GM19023 (cell line): Measurements from ENCODE around the gene MED12L.

Experiments
- ATAC-seq: cut with Tn5 transposase; IDR thresholded peaks from one replicate; pipeline ENCODE4 v1.9.1; 2021; ENCODE audit warnings: mild to moderate bottlenecking, moderate library complexity; ENCODE audit not compliant: unreplicated experiment

Gene MED12L

DNA sequence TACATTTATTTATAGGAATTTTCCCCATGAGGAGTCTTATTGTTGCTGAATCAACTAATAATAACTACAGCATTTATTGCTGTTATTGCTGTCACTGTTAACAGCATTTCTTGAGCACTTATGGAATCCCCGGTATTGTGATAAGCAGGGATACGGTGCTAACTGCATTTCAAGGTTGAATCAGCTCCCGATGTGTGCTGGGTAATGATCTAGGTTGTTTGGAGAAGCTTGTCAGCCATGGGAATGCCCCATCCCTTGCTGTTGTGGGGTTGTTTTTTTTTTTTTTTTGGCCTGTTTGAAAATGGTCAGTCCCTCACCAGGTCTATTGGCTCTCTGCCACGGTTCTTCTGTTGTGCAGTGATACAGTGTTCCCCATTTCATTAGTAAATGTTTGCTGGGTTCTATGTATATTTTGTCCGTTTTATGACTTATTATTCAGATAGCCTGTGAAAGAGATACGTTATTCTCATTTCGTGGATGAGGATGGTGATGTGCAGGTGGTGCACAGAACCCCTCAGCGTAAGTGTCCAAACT is 48.5 kb downstream of the MED12L start:
- no peak for ATAC-seq

- ATAC-seq: no peak
Observed at GRCh38 chr3:151135541-151136337, 50.3 kb downstream of the MED12L start.

GRCh38 chr3:151142929-151143328 is 57.5 kb downstream of the MED12L start:
- ATAC-seq: no peak

DNA sequence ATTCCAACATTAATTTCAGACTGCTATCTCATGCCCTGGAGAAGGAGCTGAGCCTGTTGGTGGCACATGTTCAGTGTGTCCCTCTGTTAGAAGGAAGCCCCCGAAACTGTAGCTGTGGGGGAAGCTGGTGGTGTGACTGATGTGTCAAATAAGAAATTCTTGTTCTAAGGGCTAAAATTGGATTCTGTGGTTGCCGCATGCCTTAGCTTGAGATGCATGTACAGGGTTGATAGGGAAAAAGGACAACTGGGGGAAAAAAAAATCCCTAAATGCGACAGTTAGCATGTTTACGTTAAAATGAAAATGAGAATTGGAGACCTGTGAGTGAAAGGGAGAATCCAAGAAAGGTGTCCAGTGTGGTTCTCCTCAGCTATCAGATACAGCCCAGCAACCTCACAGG is 58.6 kb downstream of the MED12L start:
- ATAC-seq: no peak

GRCh38 chr3:151144760-151145159 is 59.3 kb downstream of the MED12L start:
- ATAC-seq: no peak

- ATAC-seq: no peak
Observed at GRCh38 chr3:151145713-151146070, 60.2 kb downstream of the MED12L start.

GRCh38 chr3:151146071-151146730 is 60.7 kb downstream of the MED12L start:
- ATAC-seq: peak; percentile 92

DNA sequence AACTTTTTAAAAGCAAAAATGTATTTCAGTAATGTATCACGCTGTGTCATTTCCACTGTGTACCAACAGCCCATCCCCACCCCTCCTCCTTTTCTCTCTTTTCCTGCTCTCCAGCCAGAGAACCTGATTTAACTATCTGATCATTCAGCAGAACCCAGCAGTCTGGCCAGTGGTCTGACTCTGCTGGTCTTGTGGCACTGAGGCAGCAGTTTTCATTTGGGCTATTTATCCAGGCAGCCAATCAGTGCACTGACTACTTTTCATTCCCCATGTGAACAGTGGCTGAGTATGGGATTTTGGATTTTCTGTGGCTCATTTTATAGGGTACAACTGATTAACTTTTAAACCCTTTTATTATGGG is 61.2 kb downstream of the MED12L start:
- ATAC-seq: no peak

DNA sequence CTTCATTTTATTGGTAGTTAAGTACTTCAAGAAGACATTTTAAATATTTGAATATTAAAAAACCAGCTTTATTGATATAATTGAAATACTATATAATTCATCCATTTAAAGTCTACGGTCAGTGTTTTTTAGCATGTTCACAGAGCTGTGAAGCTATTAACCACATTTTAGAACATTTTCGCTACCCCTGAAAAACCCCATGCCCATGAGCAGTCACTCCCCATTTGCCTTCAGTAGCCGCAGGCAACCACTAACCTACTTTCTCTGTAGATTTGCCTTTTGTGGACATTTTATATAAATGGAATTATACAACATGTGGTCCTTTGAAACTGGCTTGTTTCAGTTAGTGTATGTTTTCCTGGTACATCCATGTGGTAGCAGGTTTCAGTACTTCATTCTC is 61.8 kb downstream of the MED12L start:
- ATAC-seq: no peak

GRCh38 chr3:151152455-151153079 is 67.1 kb downstream of the MED12L start:
- ATAC-seq: no peak

- ATAC-seq: no peak
Observed at GRCh38 chr3:151154566-151154965, 69.1 kb downstream of the MED12L start.

- ATAC-seq: no peak
Observed at GRCh38 chr3:151155409-151156128, 70.1 kb downstream of the MED12L start.

DNA sequence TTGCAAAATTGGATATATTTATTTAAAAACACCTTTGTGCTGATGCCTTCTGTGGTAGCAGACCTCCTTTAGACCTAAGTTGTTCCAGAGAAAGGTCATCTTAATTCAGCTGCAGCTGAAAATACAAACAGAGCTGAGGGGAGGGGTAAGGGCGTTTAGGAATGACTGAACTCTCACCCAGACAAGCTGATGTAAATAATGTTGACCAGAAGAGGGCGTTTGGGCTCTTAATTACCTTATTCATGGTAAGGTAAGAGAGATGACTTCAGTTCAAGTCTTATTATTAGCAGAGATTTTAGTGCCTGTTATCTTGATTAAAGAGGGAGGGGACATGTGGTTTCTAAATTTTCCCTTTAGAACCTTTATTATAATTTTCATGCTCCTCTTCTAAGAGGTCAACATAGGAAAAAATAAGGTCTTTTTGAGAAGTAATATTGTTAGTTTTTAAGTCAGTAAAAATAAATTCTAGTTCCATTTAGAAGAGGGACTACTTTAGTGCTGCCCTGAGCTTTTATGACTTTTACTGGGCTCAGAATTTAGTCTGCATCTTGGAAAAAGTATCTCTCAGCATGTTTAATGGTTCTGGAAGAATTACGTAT is 71.3 kb downstream of the MED12L start:
- peak; percentile 80 for ATAC-seq

- no peak for ATAC-seq
Observed at GRCh38 chr3:151159806-151160205, 74.3 kb downstream of the MED12L start.

DNA sequence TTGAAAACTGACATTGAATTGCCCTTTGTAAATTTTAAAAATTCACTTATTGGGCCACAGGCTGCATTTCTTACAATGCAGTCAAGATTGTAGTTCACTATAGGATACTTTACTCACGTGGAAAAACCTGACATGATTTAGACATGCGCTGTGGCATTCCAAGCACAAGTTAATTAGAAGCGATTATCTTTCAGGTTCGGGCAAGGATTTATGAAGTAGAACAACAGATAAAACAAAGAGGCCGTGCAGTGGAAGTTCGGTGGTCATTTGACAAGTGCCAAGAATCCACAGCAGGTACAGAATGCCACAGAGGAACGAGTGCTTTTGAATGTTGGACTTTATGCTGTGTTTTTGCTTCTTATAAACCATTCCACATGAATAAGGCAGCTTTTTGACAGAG is 79.8 kb downstream of the MED12L start:
- no peak for ATAC-seq

DNA sequence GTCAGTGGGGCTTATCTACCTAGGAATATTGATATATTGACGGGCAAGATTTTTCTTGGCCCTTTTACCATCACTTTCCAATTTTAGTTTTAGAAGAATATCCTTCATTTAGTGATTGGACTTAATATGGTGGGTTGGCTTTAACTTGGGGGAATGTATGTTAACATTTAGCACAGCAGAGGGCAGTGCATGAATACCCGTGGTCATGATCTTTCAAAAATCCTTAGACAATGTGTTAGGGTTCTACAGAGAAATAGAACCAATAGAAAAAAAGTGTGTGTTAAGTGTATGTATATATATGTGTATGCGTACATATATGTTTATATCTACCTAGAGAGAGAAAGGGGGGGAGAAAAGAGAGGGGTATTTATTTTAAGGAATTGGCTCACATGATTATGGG is 80.7 kb downstream of the MED12L start:
- no peak for ATAC-seq

GRCh38 chr3:151168269-151169094 is 83.0 kb downstream of the MED12L start:
- ATAC-seq: no peak

DNA sequence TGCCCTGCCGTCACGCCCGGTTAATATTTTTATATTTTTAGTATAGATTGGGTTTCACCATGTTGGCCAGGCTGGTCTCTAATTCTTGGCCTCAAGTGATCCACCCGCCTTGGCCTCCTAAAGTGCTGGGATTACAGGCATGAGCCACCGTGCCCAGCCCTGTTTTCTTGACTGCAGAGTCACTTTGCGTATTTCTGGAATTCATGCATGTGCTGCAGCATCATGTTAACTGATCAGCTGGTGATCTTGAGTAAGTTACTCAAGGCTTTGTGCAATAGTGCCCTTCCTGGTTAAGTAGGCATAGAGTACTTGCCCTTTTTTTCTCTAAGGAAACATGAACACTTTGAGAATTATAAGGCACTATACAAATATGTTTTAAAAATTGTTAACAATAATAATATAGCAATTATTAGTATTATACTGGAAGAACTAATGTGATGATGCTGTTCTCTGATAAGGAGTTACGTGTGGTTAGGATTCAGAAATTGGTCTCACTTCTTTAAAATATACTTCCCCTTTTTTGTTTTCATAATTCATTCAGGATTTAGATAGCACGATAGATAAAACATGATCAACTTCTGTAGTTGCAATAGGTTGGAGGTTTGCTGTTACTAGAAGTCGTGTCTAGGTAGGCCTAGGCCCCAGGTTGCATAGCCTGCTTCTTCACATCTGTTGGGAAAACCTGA is 83.9 kb downstream of the MED12L start:
- peak; percentile 26 for ATAC-seq

DNA sequence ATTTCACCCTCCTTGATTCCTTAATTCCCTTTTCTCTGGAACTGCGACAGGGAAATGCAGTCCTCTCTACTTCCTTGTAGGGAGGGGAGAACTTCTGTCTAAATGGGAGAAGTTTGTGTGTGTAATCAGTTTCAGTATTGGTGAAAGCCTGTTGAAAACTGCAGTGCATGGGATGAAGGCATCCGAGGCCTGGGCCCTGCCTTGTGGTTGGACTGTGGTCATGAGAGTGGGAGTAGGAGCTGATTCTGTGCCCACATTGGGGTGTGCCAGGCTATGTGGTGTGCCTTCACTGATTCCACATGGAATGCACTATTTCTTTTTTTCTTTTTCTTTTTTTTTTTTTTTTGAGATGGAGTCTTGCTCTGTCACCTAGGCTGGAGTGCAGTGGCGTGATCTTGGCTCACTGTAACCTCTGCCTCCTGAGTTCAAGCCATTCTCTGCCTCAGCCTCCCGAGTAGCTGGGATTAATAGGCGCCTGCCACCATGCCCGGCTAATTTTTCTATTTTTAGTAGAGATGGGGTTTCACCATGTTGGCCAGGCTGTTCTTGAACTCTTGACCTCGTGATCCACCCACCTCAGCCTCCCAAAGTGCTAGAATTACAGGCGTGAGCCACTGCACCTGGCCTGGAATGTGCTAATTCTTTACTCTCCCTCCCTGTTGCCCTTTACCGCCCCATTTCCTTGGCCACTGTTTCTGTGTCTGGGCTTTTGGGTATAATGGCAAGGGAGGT is 84.7 kb downstream of the MED12L start:
- peak; percentile 41 for ATAC-seq
